COLO829 (cell line): Measurements from ENCODE around the gene GALNT11.

ENCODE experiments used
- DNase-seq: peaks from one replicate; pipeline ENCODE4 v3.0.0; 2012; ENCODE audit warnings: low spot score

GALNT11 gene

GRCh38 chr7:152117356-152117755, 91.9 kb downstream of the GALNT11 start:
- no peak for DNase-seq

GRCh38 chr7:152120210-152120609, 94.7 kb downstream of the GALNT11 start:
- no peak for DNase-seq

GRCh38 chr7:152120776-152121175, 95.3 kb downstream of the GALNT11 start:
- no peak for DNase-seq

- DNase-seq, result no peak
Measured at GRCh38 chr7:152121432-152121831, 96.0 kb downstream of the GALNT11 start.

- DNase-seq, result no peak
Measured at GRCh38 chr7:152122540-152122939, 97.1 kb downstream of the GALNT11 start.

- DNase-seq, result no peak
Measured at GRCh38 chr7:152126741-152127140, 101.3 kb downstream of the GALNT11 start.

- no peak for DNase-seq
Measured at GRCh38 chr7:152127229-152127628, 101.8 kb downstream of the GALNT11 start.

- no peak for DNase-seq
Measured at GRCh38 chr7:152128252-152128651, 102.8 kb downstream of the GALNT11 start.

GRCh38 chr7:152128741-152129461, 103.4 kb downstream of the GALNT11 start:
- DNase-seq, result no peak

GRCh38 chr7:152129682-152130081, 104.2 kb downstream of the GALNT11 start:
- DNase-seq, result no peak

- DNase-seq, result no peak
Measured at GRCh38 chr7:152130658-152131590, 105.5 kb downstream of the GALNT11 start.

GRCh38 chr7:152131981-152132494, 106.6 kb downstream of the GALNT11 start:
- DNase-seq, result no peak

GRCh38 chr7:152132812-152133211, 107.3 kb downstream of the GALNT11 start:
- DNase-seq, result no peak

GRCh38 chr7:152133804-152134203, 108.3 kb downstream of the GALNT11 start:
- DNase-seq, result no peak

GRCh38 chr7:152136686-152137085, 111.2 kb downstream of the GALNT11 start:
- peak; percentile 64 for DNase-seq

GRCh38 chr7:152137476-152138025, 112.1 kb downstream of the GALNT11 start:
- DNase-seq, result no peak

GRCh38 chr7:152140067-152140466, 114.6 kb downstream of the GALNT11 start:
- DNase-seq, result no peak

- DNase-seq, result no peak
Measured at GRCh38 chr7:152140560-152140959, 115.1 kb downstream of the GALNT11 start.

GRCh38 chr7:152142976-152143595, 117.6 kb downstream of the GALNT11 start:
- DNase-seq, result peak; percentile 16

- DNase-seq, result no peak
Measured at GRCh38 chr7:152144557-152145245, 119.2 kb downstream of the GALNT11 start.

GRCh38 chr7:152145853-152146466, 120.5 kb downstream of the GALNT11 start:
- DNase-seq, result no peak
